GM12892 (cell line): ENCODE data around the gene TRPC1.

Experiments
- POLR2A ChIP-seq: IDR thresholded peaks from 2 replicates; pipeline ENCODE4 v1.6.1; 2011; ENCODE audit warnings: low read depth, low read length, control low read depth
- POLR2AphosphoS5 ChIP-seq: IDR thresholded peaks from 2 replicates; pipeline ENCODE4 v1.6.1; 2011; ENCODE audit warnings: low read depth, low read length, control low read depth
- TAF1 ChIP-seq: IDR thresholded peaks from 2 replicates; pipeline ENCODE4 v1.6.1; 2011; ENCODE audit warnings: low read depth, mild to moderate bottlenecking, control low read depth, low read length, borderline replicate concordance

GRCh38 chr3:142725357-142725739, 1.5 kb downstream of the TRPC1 start:
- TF ChIP-seq POLR2A (no peak), POLR2AphosphoS5 (no peak), TAF1 (no peak)
